Fibroblast of lung (primary cell): ENCODE measurements around the gene UNC13D.

ENCODE experiments used
- EZH2 ChIP-seq: IDR thresholded peaks from 2 replicates; pipeline ENCODE4 v1.5.1; 2012; ENCODE audit warnings: low read length, control low read depth, mild to moderate bottlenecking; ENCODE audit errors: missing control alignments
- TF ChIP-seq, protein P1 (sequence below), 2 donors: IDR thresholded peaks in 1 of 2; conservative IDR thresholded peaks in 1 of 2; 1 replicate in 1 of 2; 2 replicates in 1 of 2; pipeline ENCODE4 v1.5.1; 2011 to 2012; ENCODE audit warnings: low read length in 2 of 2, control low read depth in 1 of 2, inconsistent platforms in 1 of 2, low read depth in 1 of 2, mild to moderate bottlenecking in 1 of 2

DNA sequence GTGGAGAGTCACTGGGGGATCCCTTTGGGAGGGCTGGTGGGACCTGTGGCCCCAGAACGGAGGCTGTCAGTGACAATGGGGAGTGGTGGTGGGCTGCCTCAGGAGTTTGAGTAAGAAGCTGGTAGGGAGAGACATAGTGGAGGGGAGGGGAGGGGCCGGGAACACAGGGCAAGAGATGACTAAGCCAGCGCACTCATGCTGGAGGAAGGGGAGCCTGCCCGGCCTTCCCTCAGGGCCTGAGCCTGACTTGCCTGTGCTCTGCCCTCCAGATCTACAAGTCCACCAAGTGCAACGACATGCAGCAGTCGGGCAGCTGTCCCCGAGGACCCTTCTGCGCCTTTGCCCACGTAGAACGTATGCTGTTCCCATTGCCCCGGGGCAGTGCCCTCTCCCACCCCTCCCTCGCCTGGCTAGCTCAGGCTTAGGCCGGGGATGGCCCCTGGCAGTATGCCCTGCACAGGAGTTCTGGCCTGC lies 29.3 kb downstream of the UNC13D start:
- TF ChIP-seq, protein P1, sequence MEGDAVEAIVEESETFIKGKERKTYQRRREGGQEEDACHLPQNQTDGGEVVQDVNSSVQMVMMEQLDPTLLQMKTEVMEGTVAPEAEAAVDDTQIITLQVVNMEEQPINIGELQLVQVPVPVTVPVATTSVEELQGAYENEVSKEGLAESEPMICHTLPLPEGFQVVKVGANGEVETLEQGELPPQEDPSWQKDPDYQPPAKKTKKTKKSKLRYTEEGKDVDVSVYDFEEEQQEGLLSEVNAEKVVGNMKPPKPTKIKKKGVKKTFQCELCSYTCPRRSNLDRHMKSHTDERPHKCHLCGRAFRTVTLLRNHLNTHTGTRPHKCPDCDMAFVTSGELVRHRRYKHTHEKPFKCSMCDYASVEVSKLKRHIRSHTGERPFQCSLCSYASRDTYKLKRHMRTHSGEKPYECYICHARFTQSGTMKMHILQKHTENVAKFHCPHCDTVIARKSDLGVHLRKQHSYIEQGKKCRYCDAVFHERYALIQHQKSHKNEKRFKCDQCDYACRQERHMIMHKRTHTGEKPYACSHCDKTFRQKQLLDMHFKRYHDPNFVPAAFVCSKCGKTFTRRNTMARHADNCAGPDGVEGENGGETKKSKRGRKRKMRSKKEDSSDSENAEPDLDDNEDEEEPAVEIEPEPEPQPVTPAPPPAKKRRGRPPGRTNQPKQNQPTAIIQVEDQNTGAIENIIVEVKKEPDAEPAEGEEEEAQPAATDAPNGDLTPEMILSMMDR (conservative IDR thresholded peaks at IDR 0.05 in 1 of 2, IDR thresholded peaks at IDR 0.05 in 1 of 2; ENCODE audit: low read depth in 1 of 2, low read length in 2 of 2): no peak
- no peak for TF ChIP-seq EZH2
